GM15510 (cell line): ENCODE results near the gene STXBP1.

Experiments
- POLR2A ChIP-seq: IDR thresholded peaks from 3 replicates; pipeline ENCODE4 v1.6.1; 2011; ENCODE audit warnings: borderline replicate concordance; ENCODE audit not compliant: insufficient read length; ENCODE audit errors: extremely low read depth

STXBP1 gene

GRCh38 chr9:127571971-127572370 lies 40.1 kb upstream of the STXBP1 start:
- TF ChIP-seq POLR2A, result no peak

GRCh38 chr9:127572961-127573721 lies 38.9 kb upstream of the STXBP1 start:
- no peak for TF ChIP-seq POLR2A

- TF ChIP-seq POLR2A, result no peak
These were observed 37.7 kb upstream of the STXBP1 start for GRCh38 chr9:127574072-127574993.

GRCh38 chr9:127575875-127576778 lies 36.0 kb upstream of the STXBP1 start:
- no peak for TF ChIP-seq POLR2A

GRCh38 chr9:127578627-127578951 lies 33.5 kb upstream of the STXBP1 start:
- no peak for TF ChIP-seq POLR2A

GRCh38 chr9:127578952-127579853 lies 32.9 kb upstream of the STXBP1 start:
- TF ChIP-seq POLR2A, result no peak

GRCh38 chr9:127580366-127580765 lies 31.7 kb upstream of the STXBP1 start:
- TF ChIP-seq POLR2A, result no peak

- no peak for TF ChIP-seq POLR2A
These were observed 31.1 kb upstream of the STXBP1 start for GRCh38 chr9:127580879-127581475.

- TF ChIP-seq POLR2A, result no peak
These were observed 26.8 kb upstream of the STXBP1 start for GRCh38 chr9:127585161-127585819.

- TF ChIP-seq POLR2A, result no peak
These were observed 26.0 kb upstream of the STXBP1 start for GRCh38 chr9:127586096-127586495.

- no peak for TF ChIP-seq POLR2A
These were observed 25.5 kb upstream of the STXBP1 start for GRCh38 chr9:127586537-127586936.

- TF ChIP-seq POLR2A, result no peak
These were observed 24.1 kb upstream of the STXBP1 start for GRCh38 chr9:127587966-127588365.

GRCh38 chr9:127588740-127589506 lies 23.2 kb upstream of the STXBP1 start:
- TF ChIP-seq POLR2A, result no peak

- no peak for TF ChIP-seq POLR2A
These were observed 22.1 kb upstream of the STXBP1 start for GRCh38 chr9:127589955-127590370.
